Thyroid gland (tissue), 4 donors: Measurements from ENCODE around the gene SHH.

ENCODE experiments used
- POLR2A ChIP-seq, 2 donors: fragments of 450-650 bp; IDR thresholded peaks; one replicate each; pipeline ENCODE4 v1.6.1; 2017; ENCODE audit warnings: antibody characterized with exemption in 2 of 2, mild to moderate bottlenecking in 2 of 2, moderate library complexity in 1 of 2
- TF ChIP-seq, protein P1 (sequence below), 6 experiments: fragments of 200-600 bp in 3 of 6; fragments of 450-650 bp in 3 of 6; sonication (generic) in 3 of 6; IDR thresholded peaks; one replicate each; pipeline ENCODE4 v1.5.1; 2016 to 2019; ENCODE audit warnings: antibody characterized with exemption in 6 of 6, mild to moderate bottlenecking in 2 of 6, inconsistent platforms in 1 of 6, moderate library complexity in 1 of 6

DNA sequence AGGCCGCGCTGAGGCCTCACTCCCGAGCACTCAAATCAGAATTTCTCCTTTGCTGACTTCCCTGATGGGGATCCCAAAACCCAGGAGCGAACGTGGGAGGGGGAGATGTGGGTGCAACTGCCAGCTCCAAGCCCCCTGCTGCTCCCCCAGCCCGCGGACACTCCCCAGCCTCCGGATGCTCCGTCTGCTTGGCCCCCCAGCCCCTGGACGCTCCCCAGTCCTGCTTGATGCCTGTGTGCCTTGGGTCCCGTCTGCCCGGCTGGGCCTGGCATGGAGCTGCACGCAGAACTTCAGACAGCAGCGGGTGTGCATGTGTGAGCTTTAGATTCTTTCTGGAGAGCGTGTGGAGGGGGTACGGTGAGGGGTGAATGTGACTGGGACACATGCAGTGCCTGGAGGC, 4.7 kb upstream of the SHH start:
- TF ChIP-seq, protein P1, sequence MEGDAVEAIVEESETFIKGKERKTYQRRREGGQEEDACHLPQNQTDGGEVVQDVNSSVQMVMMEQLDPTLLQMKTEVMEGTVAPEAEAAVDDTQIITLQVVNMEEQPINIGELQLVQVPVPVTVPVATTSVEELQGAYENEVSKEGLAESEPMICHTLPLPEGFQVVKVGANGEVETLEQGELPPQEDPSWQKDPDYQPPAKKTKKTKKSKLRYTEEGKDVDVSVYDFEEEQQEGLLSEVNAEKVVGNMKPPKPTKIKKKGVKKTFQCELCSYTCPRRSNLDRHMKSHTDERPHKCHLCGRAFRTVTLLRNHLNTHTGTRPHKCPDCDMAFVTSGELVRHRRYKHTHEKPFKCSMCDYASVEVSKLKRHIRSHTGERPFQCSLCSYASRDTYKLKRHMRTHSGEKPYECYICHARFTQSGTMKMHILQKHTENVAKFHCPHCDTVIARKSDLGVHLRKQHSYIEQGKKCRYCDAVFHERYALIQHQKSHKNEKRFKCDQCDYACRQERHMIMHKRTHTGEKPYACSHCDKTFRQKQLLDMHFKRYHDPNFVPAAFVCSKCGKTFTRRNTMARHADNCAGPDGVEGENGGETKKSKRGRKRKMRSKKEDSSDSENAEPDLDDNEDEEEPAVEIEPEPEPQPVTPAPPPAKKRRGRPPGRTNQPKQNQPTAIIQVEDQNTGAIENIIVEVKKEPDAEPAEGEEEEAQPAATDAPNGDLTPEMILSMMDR (IDR thresholded peaks at IDR 0.05), result no peak
- no peak for TF ChIP-seq POLR2A (IDR thresholded peaks at IDR 0.05)
